Measurements from ENCODE around the gene BRD7.
A peak's percentile ranks its signal among the peaks of the same experiment; 100 is the strongest.
"Not testable (repeated sequence)": the region's sequence is repeated elsewhere in the genome, so short reads cannot be mapped to it uniquely, and the experiment has no call there.

The BRD7 gene

DNA sequence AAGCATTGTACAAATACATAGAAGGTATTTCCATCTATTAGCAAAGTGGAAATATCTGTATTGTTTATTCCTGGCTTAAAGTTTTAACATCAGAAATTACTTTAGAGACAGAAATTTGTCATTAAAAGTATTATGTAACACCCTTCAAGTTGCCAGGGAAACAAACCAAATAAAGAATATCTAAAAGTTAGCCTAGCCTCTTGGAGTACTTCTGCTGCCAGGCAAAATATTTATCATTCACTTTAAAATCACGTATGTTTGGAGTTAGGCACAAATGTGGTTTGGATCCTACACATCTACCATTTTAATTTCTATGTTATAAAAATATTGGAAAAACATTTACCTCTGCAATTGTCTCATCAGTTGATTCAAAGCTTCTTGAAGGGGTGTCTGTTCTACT lies 14.7 kb downstream of the BRD7 start:
- DNase-seq = no peak

DNA sequence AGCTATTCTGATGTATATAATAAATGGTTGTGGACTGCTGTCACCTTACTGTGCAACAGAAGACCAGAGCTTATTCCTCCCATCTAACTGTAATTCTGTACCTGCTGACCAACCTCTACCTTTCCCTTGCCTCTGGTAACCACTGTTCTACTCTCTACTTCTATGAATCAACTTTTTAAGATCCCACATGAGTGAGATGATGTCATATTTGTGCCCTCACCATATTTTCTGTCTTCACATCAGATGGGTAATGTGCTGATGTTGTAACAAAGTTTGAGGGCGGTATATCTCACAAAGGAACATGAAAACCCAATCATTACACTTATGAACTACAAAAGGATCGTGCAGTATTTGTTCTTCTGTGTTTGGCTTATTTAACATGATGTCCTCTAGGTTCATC lies 16.8 kb downstream of the BRD7 start:
- DNase-seq = no peak

DNA sequence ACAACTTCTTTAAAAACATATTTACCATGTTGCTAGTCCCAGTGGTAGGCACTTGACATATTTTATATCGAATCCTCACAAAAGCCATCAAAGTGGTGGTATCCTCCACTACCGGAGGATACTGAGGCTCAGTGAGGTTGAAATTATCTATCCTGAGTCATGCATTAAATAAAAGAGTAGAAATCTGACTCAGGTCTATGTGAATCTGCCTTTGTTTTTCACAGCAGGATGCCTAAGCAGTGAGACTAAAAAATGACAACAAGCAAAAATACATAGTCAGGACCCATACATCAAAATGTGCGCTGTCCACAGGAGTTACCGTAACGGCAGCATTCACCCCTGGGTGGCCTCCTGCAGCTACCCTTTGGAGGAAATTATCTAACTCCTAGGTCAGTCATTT lies 17.7 kb downstream of the BRD7 start:
- DNase-seq = no peak

DNA sequence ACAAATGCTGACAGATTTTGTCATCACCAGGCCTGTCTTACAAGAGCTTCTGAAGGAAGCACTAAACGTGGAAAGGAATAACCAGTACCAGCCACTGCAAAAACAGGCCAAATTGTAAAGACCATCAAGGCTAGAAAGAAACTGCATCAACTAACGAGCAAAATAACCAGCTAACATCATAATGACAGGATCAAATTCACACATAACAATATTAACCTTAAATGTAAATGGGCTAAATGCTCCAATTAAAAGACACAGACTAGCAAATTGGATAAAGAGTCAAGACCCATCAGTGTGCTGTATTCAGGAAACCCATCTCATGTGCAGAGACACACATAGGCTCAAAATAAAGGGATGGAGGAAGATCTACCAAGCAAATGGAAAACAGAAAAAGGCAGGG lies 23.6 kb downstream of the BRD7 start:
- not testable (repeated sequence) for DNase-seq

DNA sequence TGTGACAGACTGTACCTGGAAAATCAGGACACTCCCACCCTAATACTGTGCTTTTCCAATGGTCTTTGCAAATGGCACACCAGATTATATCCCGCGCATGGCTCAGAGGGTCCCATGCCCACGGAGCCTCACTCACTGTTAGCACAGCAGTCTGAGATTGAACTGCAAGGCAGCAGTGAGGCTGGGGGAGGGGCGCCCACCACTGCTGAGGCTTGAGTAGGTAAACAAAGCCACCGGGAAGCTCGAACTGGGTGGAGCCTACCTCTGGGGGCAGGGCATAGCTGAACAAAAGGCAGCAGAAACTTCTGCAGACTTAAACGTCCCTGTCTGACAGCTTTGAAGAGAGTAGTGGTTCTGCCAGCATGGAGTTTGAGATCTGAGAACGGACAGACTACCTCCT lies 25.2 kb downstream of the BRD7 start:
- DNase-seq = not testable (repeated sequence)

DNA sequence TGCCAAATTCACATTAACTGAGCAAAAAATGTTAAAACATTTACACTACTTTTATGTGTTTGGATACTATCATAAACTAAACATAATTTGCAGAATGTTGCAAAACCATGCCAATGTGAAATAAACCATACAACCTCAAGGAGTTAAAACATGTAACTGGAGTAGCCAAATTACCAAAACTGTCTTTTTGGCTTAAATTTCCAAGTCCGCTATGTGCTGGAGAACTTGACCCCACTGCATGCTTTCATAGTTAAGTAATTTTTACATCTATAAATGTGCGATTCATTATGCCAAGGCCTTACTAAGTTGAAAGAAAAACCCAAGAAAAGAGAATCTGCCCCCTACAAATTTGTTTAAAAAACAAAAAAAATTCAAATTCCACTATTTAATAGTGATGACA lies 28.2 kb downstream of the BRD7 start:
- DNase-seq = no peak

DNA sequence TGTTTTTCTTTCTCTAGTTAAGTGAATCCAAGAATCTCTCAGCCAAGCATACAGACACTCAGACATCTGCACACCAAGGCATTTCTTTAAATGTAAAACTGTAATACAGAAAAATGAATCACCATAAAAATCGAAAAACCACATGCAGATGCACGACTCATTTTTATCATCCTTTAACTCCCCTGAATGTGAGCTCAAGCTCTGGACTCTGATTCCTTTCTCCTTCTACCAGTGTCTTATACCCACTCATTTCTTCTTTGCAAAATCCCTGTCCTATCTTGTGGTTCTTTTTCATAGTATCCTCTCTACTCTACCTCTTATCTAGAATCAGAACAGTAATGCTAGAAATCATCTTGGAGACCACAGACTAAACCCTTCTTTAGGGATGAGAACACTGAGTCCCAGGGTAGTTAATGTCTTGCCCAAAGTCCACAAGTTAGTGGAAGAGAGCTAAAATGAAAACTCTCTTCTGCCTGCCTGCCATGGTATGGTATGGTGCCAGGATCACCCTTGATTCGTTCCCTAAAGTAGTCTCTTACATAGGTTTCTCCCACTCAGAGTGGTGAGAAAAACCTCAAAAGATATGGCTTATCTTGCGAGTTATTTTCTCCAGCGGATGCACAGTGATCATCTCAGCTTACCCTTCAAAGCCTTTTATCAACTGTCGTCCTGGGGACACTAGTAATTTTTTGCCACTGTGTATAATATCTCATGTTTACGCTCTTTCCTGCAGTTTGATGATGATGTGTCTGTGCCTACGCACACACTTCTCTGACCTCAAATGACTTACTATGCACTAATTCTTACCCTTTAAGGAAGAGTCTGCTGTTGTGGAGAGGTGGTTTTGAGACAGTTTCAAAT lies 30.2 kb downstream of the BRD7 start:
- DNase-seq = no peak

DNA sequence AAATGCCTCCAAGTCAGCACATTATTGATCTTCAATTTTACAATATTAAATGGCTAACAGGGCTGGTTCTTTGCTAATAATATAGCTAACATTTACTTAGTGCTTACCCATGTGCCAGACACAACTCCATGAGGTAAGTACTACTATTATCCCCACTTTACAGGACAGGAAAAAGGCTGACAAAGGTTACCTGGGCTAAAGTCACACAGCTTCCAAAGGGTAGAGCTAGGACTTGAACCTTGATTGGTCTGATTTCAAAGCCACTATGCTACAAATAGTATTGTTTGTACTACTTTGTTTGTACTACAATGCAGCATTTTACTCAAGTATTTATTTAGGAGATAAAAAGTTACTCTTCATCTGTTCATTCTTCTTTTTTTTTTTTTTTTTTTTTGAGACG lies 31.9 kb downstream of the BRD7 start:
- DNase-seq = no peak

DNA sequence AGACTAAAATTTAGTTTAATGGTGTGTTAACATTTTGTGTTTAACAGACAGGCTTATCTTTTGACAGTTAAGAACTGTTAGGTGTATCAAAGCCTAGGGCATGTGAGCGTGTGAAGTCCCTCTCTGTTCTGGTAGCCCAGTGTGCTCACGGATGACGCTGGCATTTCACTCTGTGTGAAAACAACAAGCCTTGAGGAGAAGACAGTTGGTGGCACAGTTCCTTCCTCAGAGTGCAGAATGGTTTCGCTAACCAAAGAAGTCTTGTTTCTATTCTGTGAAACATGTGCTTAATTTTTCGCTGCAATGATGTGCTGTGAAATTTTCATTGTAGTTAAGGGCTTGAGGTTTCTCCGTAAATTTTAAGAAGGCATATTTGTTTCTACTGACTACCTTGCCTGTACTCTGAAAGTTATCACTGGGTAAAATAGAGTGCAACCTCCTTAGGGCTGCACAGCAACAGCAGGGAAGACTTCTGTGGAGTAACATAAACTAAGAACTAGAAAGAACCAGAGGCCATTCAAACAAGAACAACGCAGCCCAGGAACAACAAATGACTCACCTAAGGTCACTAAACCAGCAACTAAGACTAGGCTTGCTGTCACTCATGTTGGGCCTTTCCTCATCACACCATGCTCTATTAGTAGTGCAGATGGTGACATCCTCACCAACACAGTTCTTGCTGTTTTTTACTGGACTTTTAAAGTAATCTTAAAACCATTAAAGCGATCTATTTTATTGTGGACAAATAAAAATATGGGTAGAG lies 33.4 kb downstream of the BRD7 start:
- no peak for DNase-seq

DNA sequence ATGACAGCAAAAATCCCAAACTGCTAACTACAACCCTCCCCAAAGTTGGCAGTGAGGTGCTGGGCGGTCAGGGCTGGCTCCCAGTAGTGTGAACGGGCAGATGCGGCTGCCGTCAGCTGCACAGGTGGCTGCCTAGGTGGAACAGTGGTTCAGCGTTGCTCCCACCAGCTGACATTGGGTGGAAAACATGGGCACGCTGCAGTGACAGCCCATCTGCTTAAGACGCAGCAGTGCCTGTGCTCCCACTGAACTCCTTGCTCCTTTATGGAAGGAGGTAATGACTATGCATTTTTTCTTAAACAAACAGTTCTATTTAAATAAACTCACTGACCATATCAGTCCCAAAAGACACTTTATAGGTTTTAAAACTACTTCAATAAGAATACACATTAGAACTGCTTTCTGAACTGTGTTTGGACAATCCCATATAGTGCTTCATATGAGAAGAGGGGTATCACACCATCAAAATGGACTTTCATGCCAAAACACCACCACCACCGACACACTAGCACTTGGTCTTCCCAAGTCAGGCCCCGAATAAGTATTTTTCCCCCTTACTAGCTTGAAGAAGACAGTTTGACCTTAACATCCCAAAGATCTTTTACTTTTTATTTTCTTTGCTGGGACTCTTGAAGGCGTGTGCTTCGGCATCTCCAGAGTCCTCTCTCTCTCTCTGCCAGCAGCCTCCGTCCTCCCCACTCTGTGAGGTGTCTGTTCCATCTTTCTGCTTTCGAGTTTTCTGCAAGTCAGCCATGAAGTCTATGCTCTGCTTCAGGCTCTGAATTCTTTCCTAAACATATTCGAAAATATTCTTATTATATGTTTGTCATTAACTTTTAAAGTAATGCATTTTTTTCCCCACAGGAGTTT lies 34.4 kb downstream of the BRD7 start:
- no peak for DNase-seq

DNA sequence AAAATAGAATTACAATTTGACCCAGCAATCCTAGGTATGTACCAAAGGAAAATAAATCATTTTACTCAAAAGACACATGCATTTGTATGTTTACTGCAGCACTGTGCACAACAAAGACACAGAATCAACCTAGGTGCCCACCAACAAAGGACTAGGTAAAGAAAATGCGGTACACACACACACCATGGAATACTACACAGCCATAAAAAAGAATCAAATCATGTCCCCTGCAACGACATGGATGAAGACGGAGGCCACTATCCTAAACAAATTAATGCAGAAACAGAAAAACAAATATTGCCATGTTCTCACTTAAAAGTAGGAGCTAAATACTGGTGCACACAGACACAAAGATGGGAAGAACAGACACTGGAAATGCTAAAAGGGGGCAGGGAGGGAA lies 36.2 kb downstream of the BRD7 start:
- no peak for DNase-seq

DNA sequence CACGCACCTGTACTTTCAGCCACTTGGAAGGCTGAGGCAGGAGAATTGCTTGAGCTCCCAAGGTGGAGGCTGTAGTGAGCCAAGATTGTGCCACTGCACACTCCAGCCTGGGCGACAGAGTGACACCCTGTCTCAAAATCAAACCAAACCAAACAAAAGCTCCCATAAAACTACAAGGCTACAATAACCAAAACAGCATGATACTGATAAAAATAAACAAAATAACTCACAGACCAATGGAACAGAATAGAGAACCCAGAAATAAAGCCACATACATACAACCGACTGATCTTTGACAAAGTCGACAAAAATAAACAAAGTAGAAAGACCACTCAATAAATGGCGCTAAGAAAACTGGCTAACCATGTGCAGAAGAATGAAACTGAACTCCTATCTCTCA lies 37.2 kb downstream of the BRD7 start:
- no peak for DNase-seq

DNA sequence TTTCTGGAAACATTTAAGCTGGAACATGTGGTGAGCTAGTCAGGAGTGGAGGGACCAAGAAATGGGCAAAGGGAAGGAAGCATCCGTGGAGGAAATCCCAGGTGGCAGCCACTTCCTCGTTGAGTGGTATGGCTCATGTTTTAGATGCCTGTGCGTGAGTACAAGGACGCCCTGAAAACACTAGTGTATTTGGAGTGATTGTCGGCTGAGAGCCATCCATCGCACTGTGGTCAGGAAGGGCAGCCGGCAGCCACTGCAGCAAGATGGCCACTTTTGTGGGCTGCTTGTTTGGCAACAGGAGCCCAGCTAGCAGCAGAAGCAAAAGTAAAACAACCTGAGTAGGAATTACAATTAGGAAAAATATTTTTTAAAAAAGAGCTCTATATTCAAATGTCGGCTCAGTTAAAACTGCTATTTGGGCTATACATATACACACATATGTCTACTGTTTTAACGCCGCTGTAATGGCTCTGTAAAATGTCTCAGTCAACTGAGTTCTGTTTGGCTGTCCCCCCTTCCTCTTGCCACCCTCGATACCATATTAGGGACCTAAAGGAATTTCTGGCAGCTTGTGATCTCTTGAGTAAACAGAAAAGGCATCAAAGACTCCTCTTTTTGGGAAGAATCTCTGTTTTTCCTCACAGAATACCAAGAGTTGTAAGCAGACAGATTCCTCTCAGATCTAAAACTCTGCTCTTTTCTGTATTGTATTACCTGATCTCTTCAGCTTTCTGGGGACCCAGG lies 39.2 kb downstream of the BRD7 start:
- no peak for DNase-seq

DNA sequence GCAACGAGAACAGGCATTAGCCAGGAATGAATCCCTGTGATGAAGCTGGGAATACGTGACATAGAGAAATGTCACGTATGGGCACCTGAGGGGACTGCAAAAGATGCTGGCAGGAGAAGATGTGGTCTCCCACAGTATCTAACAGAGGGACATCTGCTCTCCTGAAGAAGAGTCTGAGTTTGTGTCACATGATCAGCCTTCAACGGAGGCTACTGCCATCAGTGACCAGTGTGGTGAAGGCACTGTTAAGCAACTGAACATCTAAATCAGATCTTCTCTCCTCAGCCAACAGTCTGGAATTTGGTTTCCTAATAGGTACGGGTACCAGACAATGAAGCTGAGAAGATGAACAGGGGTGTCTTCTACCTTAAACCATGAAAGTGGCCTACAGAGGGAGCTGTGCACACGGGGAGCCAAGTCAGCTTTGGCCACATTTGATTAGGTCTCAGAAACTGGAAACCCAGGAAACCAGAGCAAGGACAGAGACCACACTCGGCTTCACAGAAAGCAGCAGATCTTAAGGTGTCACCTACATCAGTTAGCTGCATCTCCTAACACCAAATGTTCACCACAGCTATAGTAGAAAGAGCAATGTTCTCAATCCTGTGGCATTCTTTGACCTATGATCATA lies 41.8 kb downstream of the BRD7 start:
- DNase-seq = no peak

DNA sequence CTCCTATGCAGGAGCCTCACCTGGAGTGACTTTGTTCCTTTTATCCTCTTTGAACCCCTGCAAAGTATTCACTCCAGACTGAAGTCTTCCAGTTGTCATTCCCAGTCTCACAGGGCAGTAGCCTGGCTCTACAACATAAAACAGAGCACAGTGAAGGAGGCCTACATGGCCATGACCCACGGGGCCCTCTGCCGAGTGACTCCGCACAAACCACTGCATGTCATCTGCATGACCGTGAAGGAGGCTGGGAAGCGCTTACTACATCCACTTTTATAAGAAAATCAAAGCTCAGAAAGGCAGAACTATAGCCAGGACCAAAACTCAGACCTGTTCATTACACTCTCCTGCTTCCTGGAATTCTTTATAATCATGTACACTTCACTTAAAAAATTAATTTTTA lies 42.5 kb downstream of the BRD7 start:
- DNase-seq = no peak

DNA sequence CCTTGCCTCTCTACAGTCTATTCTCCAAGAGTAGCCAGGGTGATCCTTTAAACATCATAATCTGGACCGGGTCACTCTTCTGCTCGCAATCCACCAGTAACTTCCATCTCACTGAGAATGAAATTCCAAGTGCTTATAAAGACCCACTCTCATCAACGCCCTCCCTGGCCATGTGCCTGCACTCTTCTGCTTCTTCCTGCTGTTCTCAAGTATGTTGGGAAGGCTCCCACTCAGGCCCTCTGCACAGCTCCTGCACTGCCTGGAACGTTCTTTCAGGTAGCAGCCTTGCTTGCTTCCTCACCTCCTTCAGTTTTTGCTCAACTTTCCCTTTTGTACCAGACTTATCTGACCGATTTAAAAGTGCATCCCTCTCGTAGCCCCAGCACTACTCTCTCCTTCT lies 44.4 kb downstream of the BRD7 start:
- DNase-seq = no peak

DNA sequence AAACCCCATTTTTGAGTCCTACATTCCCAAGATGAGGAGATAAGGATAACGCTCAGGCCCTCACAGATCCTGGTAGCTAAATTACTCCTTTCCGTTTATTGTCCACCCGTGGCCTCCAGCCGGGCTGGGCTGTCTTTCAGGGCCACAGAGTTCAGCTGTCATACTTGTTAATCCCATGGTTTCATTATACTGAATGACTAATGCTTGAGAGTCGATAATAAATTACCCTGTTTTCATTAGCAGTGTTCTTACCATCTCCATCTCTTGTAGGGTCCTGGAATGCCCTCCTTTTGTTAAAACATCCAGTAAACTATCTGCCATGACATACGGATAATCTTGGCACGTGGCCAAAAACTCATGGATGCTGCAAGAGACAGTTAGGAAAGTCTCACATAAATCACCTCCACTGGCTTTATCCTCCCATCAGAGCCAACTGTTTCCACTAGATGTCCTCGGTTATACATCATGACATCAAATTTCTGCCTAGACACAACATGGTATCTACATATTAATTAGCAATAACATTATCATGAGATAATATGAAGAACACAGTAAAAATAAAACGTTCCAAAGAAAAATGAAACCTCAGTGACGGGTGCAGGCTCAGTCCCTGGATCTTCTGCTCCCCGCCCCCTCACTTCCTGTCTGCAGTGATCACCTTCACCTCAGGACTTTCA lies 45.3 kb downstream of the BRD7 start:
- peak; percentile 11 for DNase-seq

DNA sequence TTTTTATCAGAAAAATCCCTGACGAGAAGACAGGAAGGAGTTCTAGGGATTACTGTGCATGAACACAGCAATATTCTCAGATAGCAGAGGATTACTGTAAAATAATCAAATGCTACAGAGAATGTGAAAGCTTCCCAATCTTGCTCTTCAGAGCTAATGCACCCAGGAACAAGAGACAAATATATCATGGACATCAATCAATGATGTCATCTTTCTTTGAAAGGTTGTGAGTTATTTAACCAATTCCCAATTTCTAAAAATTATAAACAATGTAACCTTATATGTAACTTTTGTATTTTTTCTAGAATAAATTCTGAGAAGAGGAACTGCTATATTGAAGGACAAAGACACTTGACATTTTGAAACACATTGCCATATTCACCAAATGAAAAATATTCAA lies 46.5 kb downstream of the BRD7 start:
- DNase-seq = no peak

DNA sequence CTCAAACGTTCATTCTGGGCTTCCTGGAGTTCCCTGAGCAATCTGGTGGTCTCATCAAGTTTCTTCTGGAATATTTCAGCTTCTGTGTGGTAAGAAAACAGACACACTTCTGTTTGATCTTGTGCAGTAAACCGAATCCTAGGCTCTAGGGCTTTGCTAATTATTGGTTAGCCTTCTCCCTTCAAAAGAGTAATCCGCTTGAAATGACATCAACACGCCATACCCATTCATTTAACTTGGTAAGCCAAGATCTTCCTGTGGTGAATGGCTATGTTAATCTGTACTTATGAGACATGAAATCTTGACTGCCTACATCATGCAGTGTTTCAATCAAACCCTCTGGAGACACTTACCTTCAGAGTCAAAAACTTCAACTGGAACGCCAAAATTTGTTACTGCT lies 48.5 kb downstream of the BRD7 start:
- no peak for DNase-seq

DNA sequence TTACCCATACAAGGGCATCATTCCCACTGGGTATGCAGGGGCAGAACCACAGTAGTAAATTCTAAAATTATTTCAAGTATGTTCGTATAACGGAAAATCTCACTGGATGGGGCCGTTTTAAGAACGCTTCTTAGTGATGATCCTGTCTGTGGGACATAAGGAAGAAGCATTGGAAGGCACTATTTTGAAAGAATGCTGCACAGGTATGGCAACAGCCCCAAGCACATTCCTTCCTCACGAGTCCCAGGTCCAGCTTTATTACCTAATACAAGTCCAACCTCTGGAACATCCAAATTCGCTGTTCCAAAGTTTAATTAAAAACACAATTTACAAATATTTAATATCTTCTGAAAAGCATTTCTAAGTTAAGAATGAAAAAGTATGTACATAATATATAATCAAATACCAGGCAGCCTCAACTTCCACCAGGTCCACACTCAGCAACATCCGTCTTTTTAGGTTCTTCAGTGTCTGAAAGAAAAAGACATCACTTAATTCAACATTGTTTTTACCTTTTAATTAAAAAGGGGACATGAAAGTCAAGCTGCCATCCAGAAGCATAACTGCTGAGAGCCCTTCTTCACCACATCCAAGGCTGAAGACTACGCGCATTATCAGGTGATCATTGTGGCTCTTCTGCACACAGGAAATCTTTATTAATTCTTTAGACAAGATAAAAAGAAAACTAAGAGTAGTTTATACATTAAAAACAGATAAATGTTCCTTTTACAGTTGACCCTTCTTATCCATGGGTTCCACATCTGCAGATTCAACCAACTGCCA lies 49.8 kb downstream of the BRD7 start:
- DNase-seq = no peak
